MCF 10A (cell line): Measurements from ENCODE around the gene TMEM74B. TPM values are rescaled to one million over a fixed set of nuclear protein-coding genes. Genes with fewer than 3 reads are reported as not detected.

Source experiments
- BruUV-seq: library from RNA; stranded (reverse); fragments of 400-500 nt; replicated peaks from 2 replicates; lab custom pipeline; 2021; lab: Mats Ljungman, UMichigan
- CTCF ChIA-PET: fragments of 300-600 bp; sonication (Branson Sonifier 250); formaldehyde crosslinking; extraction: SDS; loops from one replicate; lab custom pipeline; 2021; ENCODE audit warnings: antibody characterized with exemption, inconsistent platforms; lab: Yijun Ruan, JAX
- POLR2A ChIA-PET: fragments of 300-600, 350-650 bp; sonication (Branson Sonifier 250); formaldehyde crosslinking; extraction: SDS; loops from one replicate; lab custom pipeline; 2020; ENCODE audit warnings: antibody characterized with exemption, inconsistent platforms; lab: Yijun Ruan, JAX
- DNase-seq: peaks from one replicate; pipeline ENCODE4 v3.0.0-alpha.2; 2018; ENCODE audit not compliant: unreplicated experiment
- H3K27ac Mint-ChIP-seq: one replicate; pipeline ENCODE4 v1.8.0; 2022; ENCODE audit warnings: mild to moderate bottlenecking, low read depth, mixed read lengths; ENCODE audit not compliant: unreplicated experiment
- H3K27me3 Mint-ChIP-seq: one replicate; pipeline ENCODE4 v1.8.0; 2022; ENCODE audit warnings: mixed read lengths; ENCODE audit not compliant: insufficient read depth, unreplicated experiment
- H3K36me3 Mint-ChIP-seq: one replicate; pipeline ENCODE4 v1.8.0; 2022; ENCODE audit warnings: mild to moderate bottlenecking, moderate library complexity, mixed read lengths; ENCODE audit not compliant: insufficient read depth, unreplicated experiment
- H3K4me1 Mint-ChIP-seq: one replicate; pipeline ENCODE4 v1.8.0; 2022; ENCODE audit warnings: mixed read lengths; ENCODE audit not compliant: insufficient read depth, unreplicated experiment
- H3K4me3 Mint-ChIP-seq: one replicate; pipeline ENCODE4 v1.8.0; 2022; ENCODE audit warnings: mild to moderate bottlenecking, moderate library complexity, mixed read lengths; ENCODE audit not compliant: unreplicated experiment
- H3K9me3 Mint-ChIP-seq: one replicate; pipeline ENCODE4 v1.8.0; 2022; ENCODE audit warnings: mixed read lengths; ENCODE audit not compliant: unreplicated experiment
- intact Hi-C: fragments of 100-400 bp; cut with micrococcal nuclease; formaldehyde crosslinking; loops from 2 replicates; pipeline ENCODE4 v1.14.1; 2022
- total RNA-seq: library from RNA; stranded (reverse); gene quantifications from 2 replicates; pipeline ENCODE4 v1.2.3, GENCODE V29; 2022
- TF ChIP-seq, protein P1 (sequence below): fragments of 200-600 bp; IDR thresholded peaks from one replicate; pipeline ENCODE4 v1.8.0; 2022; ENCODE audit warnings: antibody characterized with exemption, mild to moderate bottlenecking; ENCODE audit not compliant: unreplicated experiment

Gene TMEM74B
- total RNA-seq, 1 experiment from 2014 or later, result not detected

DNA sequence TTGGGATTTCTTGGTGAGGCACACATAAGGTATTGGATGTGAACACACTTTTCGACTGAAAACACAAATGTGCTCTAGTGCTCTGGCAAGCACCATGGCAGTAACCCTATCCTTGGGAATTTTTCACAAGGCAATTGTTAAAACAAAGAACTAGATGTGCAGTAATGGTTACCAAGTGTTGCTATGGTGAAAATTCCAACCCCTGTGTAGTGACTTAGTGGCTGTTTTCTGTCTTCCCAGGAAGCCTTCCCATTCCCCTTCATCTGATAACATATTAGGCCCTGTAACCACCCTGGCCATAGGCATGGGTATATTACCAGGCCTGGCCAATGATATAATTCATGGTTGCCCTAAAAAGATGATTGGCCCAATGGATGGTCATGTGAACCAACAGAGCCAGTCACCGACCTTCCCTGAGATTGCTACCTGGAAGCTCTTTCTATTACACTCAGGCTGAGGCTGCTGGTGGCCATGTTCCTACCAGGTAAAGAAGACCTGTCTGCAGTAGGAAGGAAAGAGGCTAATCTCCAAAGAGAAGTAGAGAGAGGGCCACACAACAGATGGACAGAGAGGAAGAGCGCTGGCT, 22.6 kb upstream of the TMEM74B start:
- no peak for DNase-seq
- TF ChIP-seq, protein P1, sequence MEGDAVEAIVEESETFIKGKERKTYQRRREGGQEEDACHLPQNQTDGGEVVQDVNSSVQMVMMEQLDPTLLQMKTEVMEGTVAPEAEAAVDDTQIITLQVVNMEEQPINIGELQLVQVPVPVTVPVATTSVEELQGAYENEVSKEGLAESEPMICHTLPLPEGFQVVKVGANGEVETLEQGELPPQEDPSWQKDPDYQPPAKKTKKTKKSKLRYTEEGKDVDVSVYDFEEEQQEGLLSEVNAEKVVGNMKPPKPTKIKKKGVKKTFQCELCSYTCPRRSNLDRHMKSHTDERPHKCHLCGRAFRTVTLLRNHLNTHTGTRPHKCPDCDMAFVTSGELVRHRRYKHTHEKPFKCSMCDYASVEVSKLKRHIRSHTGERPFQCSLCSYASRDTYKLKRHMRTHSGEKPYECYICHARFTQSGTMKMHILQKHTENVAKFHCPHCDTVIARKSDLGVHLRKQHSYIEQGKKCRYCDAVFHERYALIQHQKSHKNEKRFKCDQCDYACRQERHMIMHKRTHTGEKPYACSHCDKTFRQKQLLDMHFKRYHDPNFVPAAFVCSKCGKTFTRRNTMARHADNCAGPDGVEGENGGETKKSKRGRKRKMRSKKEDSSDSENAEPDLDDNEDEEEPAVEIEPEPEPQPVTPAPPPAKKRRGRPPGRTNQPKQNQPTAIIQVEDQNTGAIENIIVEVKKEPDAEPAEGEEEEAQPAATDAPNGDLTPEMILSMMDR, result no peak
- no TSS peak for BruUV-seq
- Mint-ChIP-seq H3K9me3 (no peaks in the 10 kb centered on the region), H3K4me3 (no peak overlapping the region), H3K4me1 (peaks cover 6% of the 10 kb centered on the region), H3K36me3 (peaks cover 6% of the 10 kb centered on the region), H3K27ac (no peak overlapping the region), H3K27me3 (peaks cover 28% of the 10 kb centered on the region)
- CTCF ChIA-PET, result interaction anchor here (0.6 to 0.8 kb wide), 3 partner anchors 19 to 122 kb away, joined by 3 read pairs; no protein-coding TSS in a partner anchor
- POLR2A ChIA-PET, result interaction anchor here (0.6 kb wide), 1 partner anchor 36 kb away, joined by 3 read pairs; no protein-coding TSS in a partner anchor
- intact Hi-C loops, result no loop called here

DNA sequence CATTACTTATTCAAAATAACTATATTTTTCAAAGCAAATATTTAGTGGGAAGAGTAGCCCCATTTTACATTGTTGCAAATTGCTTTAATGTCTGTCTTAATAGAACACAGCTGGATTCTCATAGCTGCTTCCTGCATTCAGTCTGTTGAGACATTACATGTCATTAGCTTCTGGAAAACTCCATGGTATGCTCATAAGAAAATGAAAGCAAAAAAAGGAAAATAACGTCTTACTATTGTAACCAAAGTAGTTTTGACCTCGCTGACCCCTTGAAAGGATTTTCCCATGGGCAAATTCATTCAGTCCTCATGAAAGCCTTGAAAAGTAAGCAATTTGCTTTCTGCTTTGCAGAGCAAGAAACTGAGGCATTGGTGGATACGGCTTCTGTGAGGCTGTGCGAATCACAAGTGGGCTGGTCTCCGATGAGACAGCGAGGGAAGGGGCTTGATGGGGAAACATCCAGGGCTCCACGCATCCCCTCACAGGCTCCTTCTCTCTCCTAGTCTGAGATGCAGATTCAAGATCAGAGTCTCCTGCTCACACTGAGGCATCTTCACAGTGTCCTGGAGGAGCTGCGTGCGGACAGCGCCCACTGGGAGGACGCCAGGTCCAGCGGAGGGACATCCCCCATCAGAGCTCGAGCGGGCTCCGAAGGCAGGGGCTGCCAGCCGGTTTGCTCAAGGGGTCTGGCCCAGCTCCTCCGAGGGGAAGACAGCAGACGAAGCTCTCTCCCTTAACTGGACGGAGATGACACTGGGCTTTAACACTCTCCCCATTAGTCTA, 21.8 kb upstream of the TMEM74B start:
- Mint-ChIP-seq H3K36me3 (peaks cover 6% of the 10 kb centered on the region), H3K27me3 (peaks cover 20% of the 10 kb centered on the region), H3K27ac (no peak overlapping the region), H3K4me3 (no peak overlapping the region), H3K9me3 (no peaks in the 10 kb centered on the region), H3K4me1 (peaks cover 6% of the 10 kb centered on the region)
- intact Hi-C loops, result no loop called here
- no TSS peak for BruUV-seq
- no peak for DNase-seq
- POLR2A ChIA-PET, result no interaction called here
- CTCF ChIA-PET, result interaction anchor here (0.6 to 1.6 kb wide), 5 partner anchors 19 to 390 kb away, joined by 3 to 10 read pairs (median 3); no protein-coding TSS in a partner anchor
- TF ChIP-seq, protein P1, result no peak

GRCh38 chr20:1205802-1206201, 21.0 kb upstream of the TMEM74B start:
- intact Hi-C loops, result no loop called here
- H3K27me3 Mint-ChIP-seq, result peaks cover 19% of the 10 kb centered on the region
- peaks cover 6% of the 10 kb centered on the region for H3K36me3 Mint-ChIP-seq
- no peak overlapping the region for H3K4me3 Mint-ChIP-seq
- no peak overlapping the region for H3K27ac Mint-ChIP-seq
- BruUV-seq, result no TSS peak
- no peak for DNase-seq
- H3K4me1 Mint-ChIP-seq, result peaks cover 6% of the 10 kb centered on the region
- ChIA-PET CTCF (interaction anchor here (0.6 to 1.6 kb wide), 6 partner anchors 18 to 389 kb away, joined by 3 to 10 read pairs (median 3); no protein-coding TSS in a partner anchor), POLR2A (interaction anchor here (0.7 to 1.1 kb wide), 2 partner anchors 21 to 87 kb away, joined by 3 to 4 read pairs; no protein-coding TSS in a partner anchor)
- TF ChIP-seq, protein P1, result no peak
- H3K9me3 Mint-ChIP-seq, result no peaks in the 10 kb centered on the region

DNA sequence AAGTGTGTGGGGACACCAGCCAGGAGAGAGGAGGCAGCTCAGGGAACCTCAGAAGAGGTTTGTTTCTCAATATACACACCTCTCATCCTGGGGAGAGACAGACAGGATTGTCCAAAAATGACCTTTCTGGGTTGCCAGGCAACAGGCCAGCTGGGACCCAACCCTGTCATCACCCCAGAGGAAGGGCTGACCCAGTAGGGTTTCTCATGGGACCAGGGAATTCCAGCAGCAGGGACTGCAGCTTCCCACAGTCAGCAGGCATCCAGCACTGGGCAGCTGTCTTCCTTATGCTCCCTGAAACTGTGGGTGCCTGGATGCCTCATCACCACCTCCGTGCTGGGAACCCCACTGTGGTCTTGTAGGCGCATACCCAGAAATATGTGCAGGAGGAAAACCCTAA, 19.8 kb upstream of the TMEM74B start:
- peaks cover 6% of the 10 kb centered on the region for H3K36me3 Mint-ChIP-seq
- no peak overlapping the region for H3K27ac Mint-ChIP-seq
- TF ChIP-seq, protein P1, result no peak
- no peak overlapping the region for H3K4me3 Mint-ChIP-seq
- BruUV-seq, result no TSS peak
- intact Hi-C loops, result no loop called here
- H3K27me3 Mint-ChIP-seq, result peaks cover 15% of the 10 kb centered on the region
- ChIA-PET POLR2A (interaction anchor here (0.6 to 0.9 kb wide), 4 partner anchors 10 to 192 kb away, joined by 3 to 5 read pairs (median 3); no protein-coding TSS in a partner anchor), CTCF (interaction anchor here (0.9 to 1.2 kb wide), 3 partner anchors 9 to 96 kb away, joined by 3 to 6 read pairs (median 4); partner anchors contain the start of gene TMEM74B)
- no peaks in the 10 kb centered on the region for H3K9me3 Mint-ChIP-seq
- no peaks in the 10 kb centered on the region for H3K4me1 Mint-ChIP-seq
- DNase-seq, result no peak
